Smooth muscle cell (in vitro differentiated cells): Measurements from ENCODE around the gene MARCHF10. TPM values are rescaled to one million over a fixed set of nuclear protein-coding genes. Genes with fewer than 3 reads are reported as not detected.

Experiments
- DNase-seq: peaks from one replicate; lab custom pipeline; 2025; ENCODE audit not compliant: unreplicated experiment; lab: John Stamatoyannopoulos, UW
- H2AFZ ChIP-seq: fragments of 200-600 bp; sonication (generic); 2 replicates; pipeline ENCODE4 v1.6.0; 2016; ENCODE audit warnings: antibody characterized with exemption, low read depth, mild to moderate bottlenecking
- H3F3A ChIP-seq: fragments of 200-600 bp; sonication (generic); 2 replicates; pipeline ENCODE4 v1.6.0; 2017; ENCODE audit warnings: antibody characterized with exemption, low read depth
- H3K27ac ChIP-seq: fragments of 200-600 bp; sonication (generic); 2 replicates; pipeline ENCODE4 v1.5.1; 2016; ENCODE audit warnings: low read depth, mild to moderate bottlenecking
- H3K27me3 ChIP-seq: fragments of 200-600 bp; sonication (generic); 2 replicates; pipeline ENCODE4 v1.6.1; 2016; ENCODE audit warnings: low read depth, mild to moderate bottlenecking
- H3K36me3 ChIP-seq: fragments of 200-600 bp; sonication (generic); 2 replicates; pipeline ENCODE4 v1.5.1; 2016; ENCODE audit warnings: low read depth
- H3K4me1 ChIP-seq: fragments of 200-600 bp; sonication (generic); 2 replicates; pipeline ENCODE4 v1.5.1; 2016; ENCODE audit warnings: low read depth
- H3K4me2 ChIP-seq: fragments of 200-600 bp; sonication (generic); 2 replicates; pipeline ENCODE4 v1.6.0; 2016; ENCODE audit warnings: mild to moderate bottlenecking
- H3K4me3 ChIP-seq: fragments of 200-600 bp; sonication (generic); 2 replicates; pipeline ENCODE4 v1.5.1; 2016; ENCODE audit warnings: mild to moderate bottlenecking
- H3K79me2 ChIP-seq: fragments of 200-600 bp; sonication (generic); 2 replicates; pipeline ENCODE4 v1.6.0; 2016; ENCODE audit warnings: low read depth, mild to moderate bottlenecking
- H3K9ac ChIP-seq: fragments of 200-600 bp; sonication (generic); 2 replicates; pipeline ENCODE4 v1.6.0; 2016; ENCODE audit warnings: low read depth
- H3K9me3 ChIP-seq: fragments of 200-600 bp; sonication (generic); replicated peaks from 2 replicates; pipeline ENCODE4 v1.5.1; 2016; ENCODE audit warnings: low read depth
- H4K20me1 ChIP-seq: fragments of 200-600 bp; sonication (generic); 2 replicates; pipeline ENCODE4 v1.6.0; 2016; ENCODE audit warnings: low read depth
- WGBS: methylation state at CpG from one replicate; pipeline ENCODE4 v1.1.7; 2016; ENCODE audit warnings: low lambda C conversion rate; 5-methylcytosine and 5-hydroxymethylcytosine counted together
- polyA plus RNA-seq: library from polyadenylated mRNA; unstranded; fragments of >200 nt; fragmentation: Nextera tagmentation; extraction: Ambion mirVana; gene quantifications from 2 replicates; pipeline ENCODE4 v1.2.1, GENCODE V29; 2016
- total RNA-seq: library from RNA; depleted of rRNA; stranded (reverse); fragments of >200 nt; gene quantifications from 2 replicates; pipeline ENCODE4 v1.2.3, GENCODE V29; 2014
- TF ChIP-seq, protein P1 (sequence below): fragments of 200-600 bp; sonication (generic); IDR thresholded peaks from 2 replicates; pipeline ENCODE4 v1.5.1; 2017; ENCODE audit warnings: borderline replicate concordance, mild to moderate bottlenecking, antibody characterized with exemption; ENCODE audit not compliant: insufficient read depth, poor library complexity, severe bottlenecking

Gene MARCHF10
- total and polyA plus RNA-seq, 2 experiments from 2014 or later = not detected

DNA sequence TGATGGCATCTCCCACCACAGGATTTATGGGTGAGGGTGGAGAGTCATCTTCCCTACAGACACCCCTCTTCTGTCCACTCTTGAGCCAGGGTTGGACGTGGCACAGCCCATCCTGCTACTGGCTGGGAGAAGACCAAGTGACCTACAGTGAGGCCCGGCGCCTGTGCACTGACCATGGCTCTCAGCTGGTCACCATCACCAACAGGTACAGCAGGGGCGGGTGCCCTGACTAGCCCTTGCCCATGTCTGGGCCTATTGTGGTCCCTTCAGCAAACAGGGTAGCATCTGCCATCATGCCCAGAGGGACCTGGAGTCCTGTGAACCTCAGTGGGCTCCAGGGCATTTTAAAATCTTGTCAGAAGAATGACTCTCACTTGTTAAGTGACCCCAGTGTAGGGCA lies 132.4 kb downstream of the MARCHF10 start:
- DNase-seq = no peak
- TF ChIP-seq, protein P1, sequence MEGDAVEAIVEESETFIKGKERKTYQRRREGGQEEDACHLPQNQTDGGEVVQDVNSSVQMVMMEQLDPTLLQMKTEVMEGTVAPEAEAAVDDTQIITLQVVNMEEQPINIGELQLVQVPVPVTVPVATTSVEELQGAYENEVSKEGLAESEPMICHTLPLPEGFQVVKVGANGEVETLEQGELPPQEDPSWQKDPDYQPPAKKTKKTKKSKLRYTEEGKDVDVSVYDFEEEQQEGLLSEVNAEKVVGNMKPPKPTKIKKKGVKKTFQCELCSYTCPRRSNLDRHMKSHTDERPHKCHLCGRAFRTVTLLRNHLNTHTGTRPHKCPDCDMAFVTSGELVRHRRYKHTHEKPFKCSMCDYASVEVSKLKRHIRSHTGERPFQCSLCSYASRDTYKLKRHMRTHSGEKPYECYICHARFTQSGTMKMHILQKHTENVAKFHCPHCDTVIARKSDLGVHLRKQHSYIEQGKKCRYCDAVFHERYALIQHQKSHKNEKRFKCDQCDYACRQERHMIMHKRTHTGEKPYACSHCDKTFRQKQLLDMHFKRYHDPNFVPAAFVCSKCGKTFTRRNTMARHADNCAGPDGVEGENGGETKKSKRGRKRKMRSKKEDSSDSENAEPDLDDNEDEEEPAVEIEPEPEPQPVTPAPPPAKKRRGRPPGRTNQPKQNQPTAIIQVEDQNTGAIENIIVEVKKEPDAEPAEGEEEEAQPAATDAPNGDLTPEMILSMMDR = no peak
- H3K4me3 ChIP-seq = no peak overlapping the region
- H3K79me2 ChIP-seq = no peaks in the 10 kb centered on the region
- H3K4me1 ChIP-seq = no peaks in the 10 kb centered on the region
- no peak overlapping the region for H2AFZ ChIP-seq
- H3K9ac ChIP-seq = no peak overlapping the region
- WGBS = 99% methylated on average over 4 of the region's 4 CpGs
- no peak overlapping the region for H3K4me2 ChIP-seq
- H4K20me1 ChIP-seq = peaks cover 77% of the 10 kb centered on the region
- peaks cover 14% of the 10 kb centered on the region for H3K36me3 ChIP-seq
- H3K9me3 ChIP-seq = no peaks in the 10 kb centered on the region
- no peak overlapping the region for H3K27ac ChIP-seq
- H3F3A ChIP-seq = no peaks in the 10 kb centered on the region
- no peaks in the 10 kb centered on the region for H3K27me3 ChIP-seq

DNA sequence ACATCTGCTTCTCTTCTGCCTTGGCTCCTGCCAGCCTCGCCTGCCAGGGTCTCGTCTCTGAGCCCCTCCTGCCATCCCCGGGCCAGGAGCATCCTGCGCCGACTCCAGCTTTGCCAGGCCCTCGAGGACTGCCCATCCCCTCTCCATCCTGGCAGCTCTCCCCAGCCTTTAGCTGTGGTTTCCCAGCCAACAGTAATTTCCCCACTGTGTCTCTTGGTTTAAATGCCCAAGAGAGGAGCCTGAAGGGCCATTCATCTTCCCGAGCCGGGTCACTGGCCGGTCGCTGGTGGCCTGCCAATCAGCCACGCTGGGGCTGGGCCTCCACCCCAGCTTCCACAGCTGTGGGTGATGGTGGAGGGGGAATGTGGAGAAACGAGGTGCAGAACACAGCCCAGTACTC lies 132.9 kb downstream of the MARCHF10 start:
- 93% methylated on average over 12 of the region's 12 CpGs for WGBS
- Histone ChIP-seq H3K27ac (no peak overlapping the region), H2AFZ (no peak overlapping the region), H3K9me3 (no peaks in the 10 kb centered on the region), H3K4me3 (no peak overlapping the region), H3F3A (no peaks in the 10 kb centered on the region), H4K20me1 (peaks cover 78% of the 10 kb centered on the region), H3K4me2 (no peak overlapping the region), H3K27me3 (no peaks in the 10 kb centered on the region), H3K9ac (no peak overlapping the region), H3K79me2 (peaks cover 2% of the 10 kb centered on the region), H3K4me1 (no peaks in the 10 kb centered on the region), H3K36me3 (peaks cover 14% of the 10 kb centered on the region)
- TF ChIP-seq, protein P1 = no peak
- no peak for DNase-seq

DNA sequence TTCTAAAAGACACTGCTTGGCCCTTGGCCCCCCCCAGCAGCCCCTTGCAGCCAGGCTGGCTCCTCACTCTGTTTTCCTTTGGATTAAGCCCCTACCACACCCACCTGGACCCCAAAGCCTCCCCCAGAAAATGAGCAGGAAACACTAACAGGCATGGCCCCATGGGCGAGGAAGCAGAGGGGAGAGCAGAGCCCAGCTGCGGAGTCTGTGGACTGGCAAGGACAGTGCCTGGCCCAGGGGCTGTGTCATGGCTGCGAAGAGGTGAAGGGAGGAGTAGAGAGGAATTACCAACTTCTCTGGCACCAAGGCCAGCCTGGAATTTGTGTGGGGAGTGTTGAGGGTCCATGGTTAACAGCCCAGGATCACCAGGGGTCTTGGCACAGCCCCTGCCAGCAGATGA lies 133.3 kb downstream of the MARCHF10 start:
- no peak for DNase-seq
- TF ChIP-seq, protein P1 = no peak
- Histone ChIP-seq H3K27me3 (no peaks in the 10 kb centered on the region), H2AFZ (no peak overlapping the region), H4K20me1 (peaks cover 78% of the 10 kb centered on the region), H3K4me1 (no peaks in the 10 kb centered on the region), H3F3A (no peaks in the 10 kb centered on the region), H3K4me2 (no peak overlapping the region), H3K9me3 (no peaks in the 10 kb centered on the region), H3K36me3 (peaks cover 14% of the 10 kb centered on the region), H3K9ac (no peak overlapping the region), H3K4me3 (no peak overlapping the region), H3K79me2 (peaks cover 4% of the 10 kb centered on the region), H3K27ac (no peak overlapping the region)
- WGBS = 94% methylated on average over 3 of the region's 3 CpGs

DNA sequence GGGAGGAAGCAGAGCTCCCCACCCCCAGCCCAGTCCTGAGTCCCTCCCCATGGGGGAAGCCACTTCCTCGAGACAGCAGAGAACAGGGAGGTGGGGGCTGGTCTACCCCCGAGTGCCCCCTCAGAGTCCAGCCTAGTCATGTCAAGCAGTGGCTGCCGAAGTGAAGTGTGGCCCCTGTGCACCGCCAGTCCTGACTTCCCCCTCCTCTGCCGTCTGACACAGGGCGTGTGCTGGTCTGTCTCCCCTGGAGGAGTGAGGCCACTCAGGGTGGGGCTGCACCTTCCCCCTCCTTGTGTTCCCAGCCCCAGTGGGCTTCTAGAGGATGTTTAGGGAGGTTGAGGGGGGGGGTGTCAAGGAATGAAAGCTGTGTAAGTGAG lies 133.8 kb downstream of the MARCHF10 start:
- peaks cover 78% of the 10 kb centered on the region for H4K20me1 ChIP-seq

More for the DNA sequence above, 133.8 kb downstream of the MARCHF10 start:
- DNase-seq = no peak
- Histone ChIP-seq H3K79me2 (peaks cover 4% of the 10 kb centered on the region), H3K27me3 (no peaks in the 10 kb centered on the region), H3K4me2 (no peak overlapping the region), H3K27ac (no peak overlapping the region), H2AFZ (no peak overlapping the region), H3K9ac (no peak overlapping the region), H3K36me3 (peaks cover 14% of the 10 kb centered on the region), H3K9me3 (no peaks in the 10 kb centered on the region), H3F3A (peaks cover 4% of the 10 kb centered on the region), H3K4me3 (no peak overlapping the region), H3K4me1 (no peaks in the 10 kb centered on the region)
- TF ChIP-seq, protein P1 = no peak
- 92% methylated on average over 6 of the region's 6 CpGs for WGBS
